Kidney (tissue), 14 donors: ENCODE measurements around the gene PRRT1. TPM values are rescaled to one million over a fixed set of nuclear protein-coding genes. Genes with fewer than 3 reads are reported as not detected.

Source experiments
- DNase-seq, 5 donors: peaks; one replicate each; pipeline ENCODE4 v3.0.0-alpha.2; 2013 to 2020
- FAIRE-seq: peaks from 2 replicates; lab custom pipeline; 2012; peaks lifted over from hg19 to GRCh38; lab: Jason Lieb, UNC
- H3K27ac ChIP-seq, 2 donors: one replicate each; pipeline ENCODE4 v1.7.0; 2013; ENCODE audit warnings: low read depth in 2 of 2, low read length in 2 of 2, inconsistent platforms in 1 of 2
- H3K27me3 ChIP-seq: one replicate; pipeline ENCODE4 v1.7.1; 2013; ENCODE audit warnings: low read length, inconsistent platforms; ENCODE audit not compliant: control insufficient read depth, insufficient read depth
- H3K36me3 ChIP-seq, 3 donors: one replicate each; pipeline versions ENCODE4 v1.7.0 to v1.7.1; 2013; ENCODE audit warnings: low read length in 3 of 3, control low read depth in 1 of 3, inconsistent platforms in 1 of 3; ENCODE audit not compliant: insufficient read depth in 3 of 3, control insufficient read depth in 2 of 3
- H3K4me1 ChIP-seq, 3 donors: one replicate each; pipeline versions ENCODE4 v1.7.0 to v1.7.1; 2013; ENCODE audit warnings: low read length in 3 of 3, inconsistent platforms in 1 of 3, low read depth in 1 of 3; ENCODE audit not compliant: control insufficient read depth in 2 of 3, insufficient read depth in 2 of 3
- H3K4me3 ChIP-seq, 3 donors: one replicate each; pipeline versions ENCODE4 v1.7.0 to v1.8.1; 2013; ENCODE audit warnings: low read length in 3 of 3, control low read depth in 1 of 3, inconsistent platforms in 1 of 3
- H3K9ac ChIP-seq, 3 donors: one replicate each; pipeline versions ENCODE4 v1.7.0 to v1.7.1; 2013; ENCODE audit warnings: low read length in 3 of 3, control low read depth in 1 of 3, inconsistent platforms in 1 of 3
- H3K9me3 ChIP-seq, 3 donors: one replicate each; pipeline versions ENCODE4 v1.7.0 to v1.7.1; 2013; ENCODE audit warnings: low read length in 3 of 3, control low read depth in 1 of 3, inconsistent platforms in 1 of 3; ENCODE audit not compliant: control insufficient read depth in 2 of 3, insufficient read depth in 1 of 3
- CTCF ChIP-seq: IDR thresholded peaks from 3 replicates; pipeline ENCODE4 v1.5.1; 2012; ENCODE audit warnings: mild to moderate bottlenecking, moderate library complexity, borderline replicate concordance; ENCODE audit not compliant: insufficient read depth; ENCODE audit errors: extremely low read depth
- intact Hi-C: fragments of 100-400 bp; cut with DNase I; formaldehyde crosslinking; loops from one replicate; pipeline ENCODE4 v1.11.1; 2022
- polyA plus RNA-seq: library from polyadenylated mRNA; stranded (reverse); fragments of 350-450 nt; fragmentation: Illumina TruSeq; extraction: RNeasy Lipid Tissue Mini Kit (QIAGEN cat#74804); gene quantifications from one replicate; pipeline ENCODE4 v1.2.3, GENCODE V29; 2014; ENCODE audit warnings: low read depth, low replicate concordance; ENCODE audit not compliant: insufficient read depth
- total RNA-seq: library from RNA; stranded (reverse); fragmentation: NEBNext Ultra II Directional; extraction: Animal tissue kit (Norgen Biotek cat#: 25700); gene quantifications from one replicate; pipeline ENCODE4 v1.2.1, GENCODE V29; 2021
- donor health status: control.
- donor health status: control.
- donor health status: control.
- donor health status: control.
- donor health status: control.
- donor health status: DM: yes; HTN: yes; CAD: no.
- donor health status: Normal renal cell carcinoma (clear cell type).

PRRT1 gene
- total and polyA plus RNA-seq, 2 donors from 2014 or later = 2.4 to 4.0 TPM

- H3K4me3 ChIP-seq = no peak overlapping the region
- peaks cover 0 to 22% (median 17%) of the 10 kb centered on the region in 3 donors for H3K36me3 ChIP-seq
- peak in 1 of 5 donors; percentile 54 for DNase-seq
- H3K27me3 ChIP-seq = no peaks in the 10 kb centered on the region
- intact Hi-C loops = no loop called here
- H3K9me3 ChIP-seq = no peaks in the 10 kb centered on the region
- TF ChIP-seq CTCF = no peak
- H3K4me1 ChIP-seq = peaks cover 6 to 22% (median 10%) of the 10 kb centered on the region in 3 donors
- no peak for FAIRE-seq
- no peak overlapping the region for H3K9ac ChIP-seq
- no peak overlapping the region for H3K27ac ChIP-seq
Observed at GRCh38 chr6:32112431-32112980, 39.2 kb downstream of the PRRT1 start.

GRCh38 chr6:32111424-32112066 lies 40.2 kb downstream of the PRRT1 start:
- H3K4me1 ChIP-seq = peaks cover 6 to 28% (median 12%) of the 10 kb centered on the region in 3 donors
- no peak overlapping the region for H3K27ac ChIP-seq
- H3K27me3 ChIP-seq = no peaks in the 10 kb centered on the region
- DNase-seq (no peak), FAIRE-seq (no peak)
- TF ChIP-seq CTCF = no peak
- H3K36me3 ChIP-seq = peaks cover 0 to 12% (median 7%) of the 10 kb centered on the region in 3 donors
- no peaks in the 10 kb centered on the region for H3K9me3 ChIP-seq
- intact Hi-C loops = no loop called here
- H3K4me3 ChIP-seq = no peak overlapping the region
- no peak overlapping the region for H3K9ac ChIP-seq

- H3K4me3 ChIP-seq = no peak overlapping the region
- intact Hi-C loops = no loop called here
- H3K36me3 ChIP-seq = peaks cover 0 to 3% (median 0%) of the 10 kb centered on the region in 3 donors
- peaks cover 6 to 28% (median 12%) of the 10 kb centered on the region in 3 donors for H3K4me1 ChIP-seq
- no peaks in the 10 kb centered on the region for H3K9me3 ChIP-seq
- DNase-seq (peak in 1 of 5 donors; percentile 72), FAIRE-seq (no peak)
- no peaks in the 10 kb centered on the region for H3K27me3 ChIP-seq
- H3K27ac ChIP-seq = peak overlapping the region; percentile 22 to 66
- TF ChIP-seq CTCF = no peak
- H3K9ac ChIP-seq = no peak overlapping the region
Observed at GRCh38 chr6:32110632-32111031, 41.1 kb downstream of the PRRT1 start.
